HG02588 (cell line): ENCODE results near the gene TENT4B.
A peak's percentile ranks its signal among the peaks of the same experiment; 100 is the strongest.

Experiments used
- ATAC-seq: cut with Tn5 transposase; IDR thresholded peaks from one replicate; pipeline ENCODE4 v1.9.1; 2021; ENCODE audit warnings: mild to moderate bottlenecking, moderate library complexity; ENCODE audit not compliant: unreplicated experiment

The TENT4B gene

GRCh38 chr16:50267651-50268050, 114.5 kb downstream of the TENT4B start:
- no peak for ATAC-seq

- no peak for ATAC-seq
These were observed 115.2 kb downstream of the TENT4B start for GRCh38 chr16:50268352-50268751.

GRCh38 chr16:50269061-50269705, 116.1 kb downstream of the TENT4B start:
- no peak for ATAC-seq

GRCh38 chr16:50269769-50270509, 116.8 kb downstream of the TENT4B start:
- no peak for ATAC-seq

GRCh38 chr16:50270510-50271147, 117.5 kb downstream of the TENT4B start:
- ATAC-seq: no peak

- no peak for ATAC-seq
These were observed 118.3 kb downstream of the TENT4B start for GRCh38 chr16:50271148-50272041.

GRCh38 chr16:50272111-50272571, 119.0 kb downstream of the TENT4B start:
- ATAC-seq: no peak

GRCh38 chr16:50272687-50273381, 119.7 kb downstream of the TENT4B start:
- ATAC-seq: no peak

- no peak for ATAC-seq
These were observed 120.2 kb downstream of the TENT4B start for GRCh38 chr16:50273382-50273690.

- peak; percentile 69 for ATAC-seq
These were observed 120.8 kb downstream of the TENT4B start for GRCh38 chr16:50273888-50274325.

GRCh38 chr16:50274326-50275097, 121.4 kb downstream of the TENT4B start:
- peak; percentile 44 for ATAC-seq

- ATAC-seq: no peak
These were observed 122.0 kb downstream of the TENT4B start for GRCh38 chr16:50275098-50275415.

GRCh38 chr16:50275428-50276325, 122.6 kb downstream of the TENT4B start:
- no peak for ATAC-seq

GRCh38 chr16:50276326-50276640, 123.2 kb downstream of the TENT4B start:
- ATAC-seq: no peak

GRCh38 chr16:50276801-50277555, 123.9 kb downstream of the TENT4B start:
- ATAC-seq: no peak

GRCh38 chr16:50278251-50278650, 125.1 kb downstream of the TENT4B start:
- no peak for ATAC-seq

GRCh38 chr16:50279504-50279865, 126.4 kb downstream of the TENT4B start:
- ATAC-seq: no peak

- ATAC-seq: no peak
These were observed 127.8 kb downstream of the TENT4B start for GRCh38 chr16:50280932-50281331.
